WTC11 (cell line): ENCODE measurements around the gene SYDE2. TPM values are rescaled to one million over a fixed set of nuclear protein-coding genes. Genes with fewer than 3 reads are reported as not detected.

Experiments used
- ATAC-seq: fragments of 200-7000 bp; cut with Tn5 transposase; 2 replicates; pipeline ENCODE4 v1.10.0; 2021; ENCODE audit warnings: mild to moderate bottlenecking, moderate library complexity
- CTCF ChIA-PET: fragments of 300-600 bp; sonication (Branson Sonifier 250); formaldehyde crosslinking; loops from one replicate; lab custom pipeline; 2021; ENCODE audit warnings: antibody characterized with exemption; lab: Charles Lee
- POLR2A ChIA-PET: fragments of 350-600 bp; sonication (Branson Sonifier 250); formaldehyde crosslinking; loops from one replicate; lab custom pipeline; 2021; ENCODE audit warnings: antibody characterized with exemption; lab: Charles Lee
- DNase-seq: peaks from one replicate; pipeline ENCODE4 v3.0.0; 2021; ENCODE audit warnings: low spot score
- H3K27ac Mint-ChIP-seq: 2 replicates; pipeline ENCODE4 v1.8.0; 2021; ENCODE audit warnings: mixed read lengths
- H3K27me3 Mint-ChIP-seq: 2 replicates; pipeline ENCODE4 v1.8.0; 2021; ENCODE audit warnings: low read depth, mild to moderate bottlenecking, moderate library complexity, mixed read lengths
- H3K36me3 Mint-ChIP-seq: 2 replicates; pipeline ENCODE4 v1.8.0; 2021; ENCODE audit warnings: mixed read lengths
- H3K4me1 Mint-ChIP-seq: 2 replicates; pipeline ENCODE4 v1.8.0; 2022; ENCODE audit warnings: mixed read lengths
- H3K4me3 Mint-ChIP-seq: 2 replicates; pipeline ENCODE4 v1.8.0; 2021; ENCODE audit warnings: mild to moderate bottlenecking, moderate library complexity, mixed read lengths
- H3K9me3 Mint-ChIP-seq: 2 replicates; pipeline ENCODE4 v1.8.0; 2021; ENCODE audit warnings: mixed read lengths
- CREB1 ChIP-seq: sonication (generic); formaldehyde crosslinking; IDR thresholded peaks from 2 replicates; pipeline ENCODE4 v1.8.0; 2023; ENCODE audit warnings: mild to moderate bottlenecking, missing genetic modification reagents
- CREM ChIP-seq: sonication (generic); formaldehyde crosslinking; IDR thresholded peaks from 2 replicates; pipeline ENCODE4 v1.8.1; 2022; ENCODE audit warnings: mild to moderate bottlenecking, missing genetic modification reagents, moderate library complexity
- ESRRA ChIP-seq: sonication (generic); formaldehyde crosslinking; IDR thresholded peaks from 2 replicates; pipeline ENCODE4 v1.8.1; 2022; ENCODE audit warnings: mild to moderate bottlenecking, missing genetic modification reagents, borderline replicate concordance
- ETV6 ChIP-seq: sonication (generic); formaldehyde crosslinking; IDR thresholded peaks from 2 replicates; pipeline ENCODE4 v1.8.1; 2022; ENCODE audit warnings: mild to moderate bottlenecking, missing genetic modification reagents
- FOXK1 ChIP-seq: sonication (generic); formaldehyde crosslinking; IDR thresholded peaks from 2 replicates; pipeline ENCODE4 v1.8.0; 2022; ENCODE audit warnings: mild to moderate bottlenecking, moderate library complexity, missing genetic modification reagents
- GABPB1 ChIP-seq: sonication (generic); formaldehyde crosslinking; IDR thresholded peaks from 2 replicates; pipeline ENCODE4 v1.8.1; 2023; ENCODE audit warnings: mild to moderate bottlenecking, missing genetic modification reagents
- JUN ChIP-seq: sonication (generic); formaldehyde crosslinking; IDR thresholded peaks from 2 replicates; pipeline ENCODE4 v1.8.0; 2023; ENCODE audit warnings: mild to moderate bottlenecking, missing genetic modification reagents
- MYBL2 ChIP-seq: sonication (generic); formaldehyde crosslinking; IDR thresholded peaks from 2 replicates; pipeline ENCODE4 v1.8.1; 2023; ENCODE audit warnings: mild to moderate bottlenecking, moderate library complexity, missing genetic modification reagents
- NR2C2 ChIP-seq: sonication (generic); formaldehyde crosslinking; IDR thresholded peaks from 2 replicates; pipeline ENCODE4 v1.8.0; 2022; ENCODE audit warnings: mild to moderate bottlenecking, missing genetic modification reagents
- PREB ChIP-seq: sonication (generic); formaldehyde crosslinking; IDR thresholded peaks from 2 replicates; pipeline ENCODE4 v1.8.1; 2022; ENCODE audit warnings: mild to moderate bottlenecking, missing genetic modification reagents, moderate library complexity, borderline replicate concordance
- PRRX2 ChIP-seq: fragments of 250-450 bp; sonication (Bioruptor Pico); IDR thresholded peaks from 2 replicates; pipeline ENCODE4 v1.8.0; 2021; ENCODE audit warnings: mild to moderate bottlenecking
- RORB ChIP-seq: fragments of 250-450 bp; sonication (Bioruptor Pico); IDR thresholded peaks from 2 replicates; pipeline ENCODE4 v1.9.0; 2021; ENCODE audit warnings: mild to moderate bottlenecking
- SMAD3 ChIP-seq: sonication (generic); formaldehyde crosslinking; IDR thresholded peaks from 2 replicates; pipeline ENCODE4 v1.8.0; 2022; ENCODE audit warnings: missing genetic modification reagents, mild to moderate bottlenecking, borderline replicate concordance
- SOX15 ChIP-seq: fragments of 250-450 bp; sonication (Bioruptor Pico); IDR thresholded peaks from 2 replicates; pipeline ENCODE4 v1.9.0; 2021; ENCODE audit warnings: mild to moderate bottlenecking
- ZMAT4 ChIP-seq: fragments of 250-450 bp; sonication (Bioruptor Pico); IDR thresholded peaks from 2 replicates; pipeline ENCODE4 v1.9.0; 2021; ENCODE audit warnings: mild to moderate bottlenecking
- ZNF317 ChIP-seq: sonication (generic); formaldehyde crosslinking; IDR thresholded peaks from 2 replicates; pipeline ENCODE4 v1.8.1; 2023; ENCODE audit warnings: low read depth, mild to moderate bottlenecking, moderate library complexity, missing genetic modification reagents, borderline replicate concordance
- ZNF416 ChIP-seq: fragments of 250-450 bp; sonication (Bioruptor Pico); IDR thresholded peaks from 2 replicates; pipeline ENCODE4 v1.9.0; 2021; ENCODE audit warnings: mild to moderate bottlenecking, inconsistent platforms
- total RNA-seq: library from RNA; stranded (reverse); gene quantifications from 3 replicates; pipeline ENCODE4 v1.2.3, GENCODE V29; 2021
- TF ChIP-seq, protein P1 (sequence below): sonication (generic); formaldehyde crosslinking; conservative IDR thresholded peaks from 2 replicates; pipeline ENCODE4 v1.8.1; 2022; ENCODE audit warnings: mild to moderate bottlenecking, missing genetic modification reagents
- TF ChIP-seq, protein P2 (sequence below): sonication (generic); formaldehyde crosslinking; IDR thresholded peaks from 2 replicates; pipeline ENCODE4 v1.8.0; 2023; ENCODE audit warnings: missing genetic modification reagents
- TF ChIP-seq, protein P3 (sequence below): sonication (generic); formaldehyde crosslinking; conservative IDR thresholded peaks from 2 replicates; pipeline ENCODE4 v1.8.1; 2023; ENCODE audit warnings: mild to moderate bottlenecking, low read depth, missing genetic modification reagents, moderate library complexity
- TF ChIP-seq, protein P4 (sequence below): sonication (generic); formaldehyde crosslinking; IDR thresholded peaks from 2 replicates; pipeline ENCODE4 v1.8.1; 2023; ENCODE audit warnings: mild to moderate bottlenecking, missing genetic modification reagents
- TF ChIP-seq, protein P5 (sequence below): sonication (generic); formaldehyde crosslinking; IDR thresholded peaks from 2 replicates; pipeline ENCODE4 v1.8.0; 2022; ENCODE audit warnings: mild to moderate bottlenecking, missing genetic modification reagents

SYDE2 gene
- total RNA-seq, 1 experiment from 2014 or later = 13.8 TPM

DNA sequence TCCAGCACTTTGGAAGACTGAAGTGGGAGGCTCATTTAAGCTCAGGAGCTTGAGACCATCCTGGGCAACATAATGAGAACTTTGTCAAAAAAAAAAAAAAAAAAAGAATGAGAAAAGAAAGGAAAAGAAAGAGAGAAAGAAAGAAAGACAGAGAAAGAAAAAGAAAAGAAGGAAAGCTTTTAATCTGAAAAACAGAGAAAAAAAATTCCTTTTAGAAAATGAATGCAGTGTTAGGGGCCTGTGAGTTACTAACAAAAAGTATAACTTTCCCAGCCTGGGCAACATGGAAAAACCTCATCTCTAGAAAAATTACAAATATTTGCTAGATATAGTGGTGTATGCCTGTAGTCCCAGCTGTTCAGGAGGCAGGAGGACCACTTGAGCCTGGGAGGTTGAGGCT is 15.9 kb upstream of the SYDE2 start:
- DNase-seq (no peak), ATAC-seq (no peak)
- CTCF ChIA-PET = interaction anchor here (1.1 to 1.3 kb wide), 2 partner anchors 14 to 43 kb away, joined by 3 read pairs; partner anchors contain the start of gene C1orf52
- H3K9me3 Mint-ChIP-seq = 0 out of 2 replicates have a peak, but pooled peaks cover 5% of the 10 kb centered on the region
- no peaks in the 10 kb centered on the region for H3K36me3 Mint-ChIP-seq
- H3K4me1 Mint-ChIP-seq = peaks cover 20% of the 10 kb centered on the region
- H3K27me3 Mint-ChIP-seq = no peaks in the 10 kb centered on the region
- H3K27ac Mint-ChIP-seq = no peak overlapping the region
- POLR2A ChIA-PET = no interaction called here
- no peak overlapping the region for H3K4me3 Mint-ChIP-seq
- TF ChIP-seq, protein P1, sequence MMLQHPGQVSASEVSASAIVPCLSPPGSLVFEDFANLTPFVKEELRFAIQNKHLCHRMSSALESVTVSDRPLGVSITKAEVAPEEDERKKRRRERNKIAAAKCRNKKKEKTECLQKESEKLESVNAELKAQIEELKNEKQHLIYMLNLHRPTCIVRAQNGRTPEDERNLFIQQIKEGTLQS (CRISPR knock-in tag) = no peak
- no peak for TF ChIP-seq ETV6 (CRISPR knock-in tag)
- TF ChIP-seq, protein P2, sequence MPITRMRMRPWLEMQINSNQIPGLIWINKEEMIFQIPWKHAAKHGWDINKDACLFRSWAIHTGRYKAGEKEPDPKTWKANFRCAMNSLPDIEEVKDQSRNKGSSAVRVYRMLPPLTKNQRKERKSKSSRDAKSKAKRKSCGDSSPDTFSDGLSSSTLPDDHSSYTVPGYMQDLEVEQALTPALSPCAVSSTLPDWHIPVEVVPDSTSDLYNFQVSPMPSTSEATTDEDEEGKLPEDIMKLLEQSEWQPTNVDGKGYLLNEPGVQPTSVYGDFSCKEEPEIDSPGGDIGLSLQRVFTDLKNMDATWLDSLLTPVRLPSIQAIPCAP = no peak
- TF ChIP-seq PREB (CRISPR knock-in tag) = no peak

DNA sequence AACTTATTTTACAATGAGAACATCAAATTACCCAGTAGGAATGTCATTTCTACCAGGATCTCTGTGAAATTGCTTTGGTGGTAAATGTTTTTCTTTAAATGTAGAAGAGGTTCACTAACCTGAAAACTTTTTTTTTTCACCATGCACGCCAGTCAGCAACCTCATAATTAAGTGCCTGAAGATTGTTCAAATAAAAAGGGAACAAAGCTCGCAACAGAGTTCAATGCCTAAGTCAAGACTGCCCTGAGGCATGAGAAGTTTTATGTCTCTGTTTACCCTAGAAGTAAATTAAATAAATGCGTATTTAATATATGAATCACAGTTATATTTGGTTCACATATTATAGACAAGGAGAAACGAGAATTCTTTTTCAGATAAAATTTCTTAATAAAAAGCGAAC is 13.8 kb upstream of the SYDE2 start:
- TF ChIP-seq SOX15 (CRISPR knock-in tag) (no peak), CREM (CRISPR knock-in tag) (no peak), SMAD3 (CRISPR knock-in tag) (no peak), PRRX2 (CRISPR knock-in tag) (no peak), CREB1 (no peak), GABPB1 (CRISPR knock-in tag) (no peak), JUN (CRISPR knock-in tag) (no peak), MYBL2 (no peak), ZMAT4 (CRISPR knock-in tag) (no peak), FOXK1 (no peak), RORB (CRISPR knock-in tag) (no peak), ZNF416 (CRISPR knock-in tag) (no peak), ZNF317 (CRISPR knock-in tag) (no peak), ESRRA (CRISPR knock-in tag) (no peak), NR2C2 (CRISPR knock-in tag) (no peak)
- TF ChIP-seq, protein P3, sequence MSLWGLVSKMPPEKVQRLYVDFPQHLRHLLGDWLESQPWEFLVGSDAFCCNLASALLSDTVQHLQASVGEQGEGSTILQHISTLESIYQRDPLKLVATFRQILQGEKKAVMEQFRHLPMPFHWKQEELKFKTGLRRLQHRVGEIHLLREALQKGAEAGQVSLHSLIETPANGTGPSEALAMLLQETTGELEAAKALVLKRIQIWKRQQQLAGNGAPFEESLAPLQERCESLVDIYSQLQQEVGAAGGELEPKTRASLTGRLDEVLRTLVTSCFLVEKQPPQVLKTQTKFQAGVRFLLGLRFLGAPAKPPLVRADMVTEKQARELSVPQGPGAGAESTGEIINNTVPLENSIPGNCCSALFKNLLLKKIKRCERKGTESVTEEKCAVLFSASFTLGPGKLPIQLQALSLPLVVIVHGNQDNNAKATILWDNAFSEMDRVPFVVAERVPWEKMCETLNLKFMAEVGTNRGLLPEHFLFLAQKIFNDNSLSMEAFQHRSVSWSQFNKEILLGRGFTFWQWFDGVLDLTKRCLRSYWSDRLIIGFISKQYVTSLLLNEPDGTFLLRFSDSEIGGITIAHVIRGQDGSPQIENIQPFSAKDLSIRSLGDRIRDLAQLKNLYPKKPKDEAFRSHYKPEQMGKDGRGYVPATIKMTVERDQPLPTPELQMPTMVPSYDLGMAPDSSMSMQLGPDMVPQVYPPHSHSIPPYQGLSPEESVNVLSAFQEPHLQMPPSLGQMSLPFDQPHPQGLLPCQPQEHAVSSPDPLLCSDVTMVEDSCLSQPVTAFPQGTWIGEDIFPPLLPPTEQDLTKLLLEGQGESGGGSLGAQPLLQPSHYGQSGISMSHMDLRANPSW (CRISPR knock-in tag) = no peak
- TF ChIP-seq, protein P4, sequence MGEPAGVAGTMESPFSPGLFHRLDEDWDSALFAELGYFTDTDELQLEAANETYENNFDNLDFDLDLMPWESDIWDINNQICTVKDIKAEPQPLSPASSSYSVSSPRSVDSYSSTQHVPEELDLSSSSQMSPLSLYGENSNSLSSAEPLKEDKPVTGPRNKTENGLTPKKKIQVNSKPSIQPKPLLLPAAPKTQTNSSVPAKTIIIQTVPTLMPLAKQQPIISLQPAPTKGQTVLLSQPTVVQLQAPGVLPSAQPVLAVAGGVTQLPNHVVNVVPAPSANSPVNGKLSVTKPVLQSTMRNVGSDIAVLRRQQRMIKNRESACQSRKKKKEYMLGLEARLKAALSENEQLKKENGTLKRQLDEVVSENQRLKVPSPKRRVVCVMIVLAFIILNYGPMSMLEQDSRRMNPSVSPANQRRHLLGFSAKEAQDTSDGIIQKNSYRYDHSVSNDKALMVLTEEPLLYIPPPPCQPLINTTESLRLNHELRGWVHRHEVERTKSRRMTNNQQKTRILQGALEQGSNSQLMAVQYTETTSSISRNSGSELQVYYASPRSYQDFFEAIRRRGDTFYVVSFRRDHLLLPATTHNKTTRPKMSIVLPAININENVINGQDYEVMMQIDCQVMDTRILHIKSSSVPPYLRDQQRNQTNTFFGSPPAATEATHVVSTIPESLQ (CRISPR knock-in tag) = no peak
- TF ChIP-seq, protein P5, sequence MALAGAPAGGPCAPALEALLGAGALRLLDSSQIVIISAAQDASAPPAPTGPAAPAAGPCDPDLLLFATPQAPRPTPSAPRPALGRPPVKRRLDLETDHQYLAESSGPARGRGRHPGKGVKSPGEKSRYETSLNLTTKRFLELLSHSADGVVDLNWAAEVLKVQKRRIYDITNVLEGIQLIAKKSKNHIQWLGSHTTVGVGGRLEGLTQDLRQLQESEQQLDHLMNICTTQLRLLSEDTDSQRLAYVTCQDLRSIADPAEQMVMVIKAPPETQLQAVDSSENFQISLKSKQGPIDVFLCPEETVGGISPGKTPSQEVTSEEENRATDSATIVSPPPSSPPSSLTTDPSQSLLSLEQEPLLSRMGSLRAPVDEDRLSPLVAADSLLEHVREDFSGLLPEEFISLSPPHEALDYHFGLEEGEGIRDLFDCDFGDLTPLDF (CRISPR knock-in tag) = no peak
- TF ChIP-seq, protein P2 = no peak
- TF ChIP-seq, all 79 proteins: peak for 0
- Mint-ChIP-seq H3K27ac (no peak overlapping the region), H3K36me3 (no peaks in the 10 kb centered on the region), H3K27me3 (no peaks in the 10 kb centered on the region), H3K4me1 (peaks cover 6% of the 10 kb centered on the region), H3K4me3 (no peak overlapping the region), H3K9me3 (0 out of 2 replicates have a peak, but pooled peaks cover 5% of the 10 kb centered on the region)
- CTCF ChIA-PET = interaction anchor here (1.3 to 2.2 kb wide), 2 partner anchors 25 to 45 kb away, joined by 3 to 7 read pairs; partner anchors contain the start of gene C1orf52
- DNase-seq = no peak
- no peak for ATAC-seq
- POLR2A ChIA-PET = no interaction called here
